HG03060 (cell line): ENCODE data around the gene NPLOC4.
"Not testable (repeated sequence)": the region's sequence is repeated elsewhere in the genome, so short reads cannot be mapped to it uniquely, and the experiment has no call there.

ENCODE experiments used
- ATAC-seq: cut with Tn5 transposase; IDR thresholded peaks from one replicate; pipeline ENCODE4 v1.9.1; 2021; ENCODE audit warnings: low read depth, moderate number of reproducible peaks; ENCODE audit not compliant: unreplicated experiment

Gene NPLOC4

DNA sequence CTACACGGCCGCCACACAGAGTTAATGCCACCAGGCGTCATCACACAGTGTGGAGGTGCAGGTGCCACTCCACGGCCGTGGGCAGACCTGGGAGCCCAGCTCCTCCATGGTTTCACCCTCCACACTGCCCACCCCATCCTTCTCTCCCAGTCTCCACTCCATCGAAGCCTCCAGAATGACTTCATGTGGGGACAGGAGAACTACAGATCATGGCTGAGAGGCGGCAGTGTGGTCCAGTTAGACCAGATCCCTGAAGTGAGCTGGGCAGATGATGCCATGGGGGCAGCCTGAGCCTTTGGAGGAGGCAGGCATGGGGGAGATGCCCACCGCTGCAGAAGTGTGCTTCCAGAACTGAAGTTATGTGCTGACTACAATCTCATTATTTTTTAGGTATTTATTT, 46.8 kb downstream of the NPLOC4 start:
- ATAC-seq = no peak

DNA sequence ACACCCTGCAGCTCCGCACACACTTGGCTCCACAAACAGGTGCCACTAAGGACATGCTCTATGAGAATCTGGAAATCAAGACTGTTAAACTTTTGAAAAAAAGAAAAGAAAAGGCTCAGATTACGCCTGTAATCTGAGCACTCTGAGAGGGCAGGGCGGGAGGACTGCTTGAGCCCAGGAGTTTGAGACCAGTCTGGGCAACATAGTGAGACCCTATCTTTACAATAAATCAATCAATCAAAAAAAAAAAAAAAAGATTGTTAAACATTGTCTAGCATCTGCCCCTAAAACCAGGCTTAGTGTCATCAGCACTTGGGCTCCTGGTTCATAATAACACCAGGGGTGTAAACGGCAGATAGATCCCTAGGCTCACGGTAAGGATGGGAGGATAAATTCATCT, 47.3 kb downstream of the NPLOC4 start:
- ATAC-seq = no peak

DNA sequence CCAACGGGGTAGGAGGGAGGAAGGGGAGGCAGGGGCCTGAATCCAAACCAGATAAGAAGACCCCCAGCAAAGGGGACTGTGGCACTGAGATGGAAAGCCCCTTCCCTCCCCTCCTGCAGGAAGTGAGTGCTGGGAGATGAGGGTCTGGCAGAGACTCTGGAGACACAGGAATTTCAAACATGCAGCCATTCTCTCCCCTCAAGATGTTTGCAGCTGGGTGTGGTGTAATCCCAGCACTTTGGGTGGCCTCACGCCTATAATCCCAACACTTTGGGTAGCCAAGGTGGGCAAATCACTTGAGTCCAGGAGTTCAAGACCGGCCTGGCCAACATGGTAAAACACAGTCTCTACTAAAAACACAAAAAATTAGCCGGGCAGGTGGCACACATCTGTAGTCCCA, 50.8 kb downstream of the NPLOC4 start:
- no peak for ATAC-seq

DNA sequence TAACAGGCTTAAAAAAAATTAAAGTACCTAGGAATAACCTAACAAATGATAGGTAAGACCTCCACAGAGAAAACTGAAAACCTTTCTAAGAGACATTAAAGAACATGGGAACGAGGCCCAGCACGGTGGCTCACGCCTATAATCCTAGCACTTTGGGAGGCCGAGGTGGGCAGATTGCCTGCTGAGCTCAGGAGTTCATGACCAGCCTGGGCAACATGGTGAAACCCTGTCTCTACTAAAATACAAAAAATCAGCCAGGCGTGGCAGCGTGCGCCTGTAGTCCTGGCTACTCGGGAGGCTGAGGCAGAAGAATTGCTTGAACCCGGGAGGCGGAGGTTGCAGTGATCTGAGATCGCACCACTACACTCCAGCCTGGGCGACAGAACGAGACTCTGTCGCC, 52.1 kb downstream of the NPLOC4 start:
- ATAC-seq = not testable (repeated sequence)

DNA sequence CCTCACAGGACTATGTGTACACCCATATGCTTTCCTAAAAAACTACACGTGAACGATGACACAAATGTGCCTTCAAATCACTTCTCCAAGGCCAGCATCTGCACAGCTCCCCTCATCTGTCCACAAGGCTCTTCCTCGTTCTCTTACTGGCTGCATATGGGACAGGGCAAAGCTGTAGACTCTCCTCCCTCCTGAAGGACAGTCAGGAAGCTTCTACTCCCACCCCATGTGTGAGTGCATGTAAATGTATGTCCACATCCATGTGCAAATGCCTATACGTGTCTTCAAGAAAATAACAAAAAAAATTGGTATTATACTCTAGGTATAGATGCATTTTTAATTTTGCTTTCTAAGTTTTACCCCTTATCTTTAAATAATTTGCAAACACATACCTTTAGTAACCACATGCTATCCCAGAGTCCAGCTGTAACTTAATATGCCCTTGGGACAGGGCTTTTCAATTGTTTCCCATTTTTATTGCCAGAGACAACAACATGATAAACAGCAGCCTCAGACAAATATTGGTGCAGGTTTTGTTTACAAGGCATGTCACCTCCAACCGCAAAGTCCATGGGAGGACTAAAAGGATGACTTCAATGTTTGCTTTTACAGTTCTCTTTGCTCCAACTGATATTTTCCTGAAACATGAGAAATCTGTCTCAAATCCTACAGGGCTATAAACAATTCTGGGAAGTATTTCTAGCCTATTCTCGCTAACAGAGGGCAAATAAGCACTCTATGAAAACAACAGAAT, 53.1 kb downstream of the NPLOC4 start:
- ATAC-seq = no peak

DNA sequence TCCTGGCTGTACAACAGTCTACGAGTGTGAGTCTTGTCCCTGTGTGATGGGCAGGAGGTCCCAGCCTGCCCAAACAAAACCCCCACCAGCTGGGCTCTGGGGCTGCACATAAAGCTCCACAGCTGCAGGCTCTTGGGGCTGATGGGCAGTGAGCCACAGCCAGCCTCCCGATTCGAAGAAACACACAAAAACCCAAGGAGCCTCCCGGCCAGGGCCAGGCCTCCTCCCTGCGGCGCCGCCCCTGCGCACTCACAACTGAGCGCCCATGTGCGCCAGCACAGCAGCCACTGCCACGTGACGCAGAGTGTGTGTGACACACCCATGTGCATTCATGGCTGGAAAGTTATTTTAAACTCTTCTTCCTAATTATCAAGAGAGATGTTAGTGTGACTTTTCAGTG, 54.2 kb downstream of the NPLOC4 start:
- no peak for ATAC-seq

DNA sequence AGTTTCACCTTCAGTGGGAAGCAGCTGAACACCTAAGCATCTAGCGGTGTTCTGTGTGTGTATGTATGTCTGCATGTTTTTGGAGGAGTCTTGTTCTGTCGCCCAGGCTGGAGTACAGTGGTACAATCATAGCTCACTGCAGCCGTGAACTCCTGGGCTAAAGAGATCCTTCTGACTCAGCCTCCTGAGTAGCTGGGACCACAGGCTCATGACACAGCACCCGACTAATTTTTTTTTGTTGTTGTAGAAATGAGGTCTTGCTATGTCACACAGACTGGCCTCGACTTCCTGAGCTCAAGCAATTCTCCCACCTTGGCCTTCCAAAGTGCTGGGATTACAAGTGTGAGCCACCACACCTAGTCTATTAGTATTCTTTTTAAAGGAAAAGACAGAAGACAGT, 54.6 kb downstream of the NPLOC4 start:
- no peak for ATAC-seq

DNA sequence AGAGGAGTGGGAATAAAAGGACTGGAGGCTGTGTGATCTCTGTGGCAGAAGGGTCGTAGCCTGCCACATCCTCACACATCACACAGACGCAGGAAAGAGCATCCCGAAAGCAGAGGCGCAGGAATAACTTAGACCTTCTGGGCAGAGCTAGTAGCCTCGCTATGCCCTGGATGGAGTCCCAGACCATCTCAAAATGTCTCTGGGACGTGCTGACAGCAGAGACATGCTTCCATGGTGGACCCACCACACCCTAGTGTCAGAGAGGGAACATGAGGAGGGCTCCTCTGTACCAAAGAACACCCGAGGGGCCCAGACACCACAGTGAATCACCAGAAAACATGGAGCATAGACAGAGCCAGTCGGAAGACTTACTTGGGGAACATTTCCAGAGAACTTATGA, 55.2 kb downstream of the NPLOC4 start:
- no peak for ATAC-seq

DNA sequence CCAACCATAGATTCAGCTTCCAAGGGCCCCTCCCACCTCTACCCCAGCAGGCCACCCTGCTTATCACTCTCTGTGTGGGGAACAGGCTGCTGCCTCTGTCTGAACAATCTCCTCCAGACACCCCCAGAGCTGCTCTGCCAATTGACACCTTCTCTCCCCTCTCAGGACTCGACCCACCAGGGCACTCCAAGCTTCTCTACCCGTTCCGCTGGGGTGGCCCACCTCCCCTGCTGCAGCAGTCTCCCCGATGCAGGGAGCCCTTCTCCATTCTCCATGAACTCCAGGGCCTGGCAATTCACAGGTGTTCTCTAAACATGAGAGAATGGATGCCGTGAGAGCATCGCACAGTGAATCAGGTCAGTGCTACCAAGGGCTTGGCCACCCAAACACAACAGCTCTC, 56.4 kb downstream of the NPLOC4 start:
- ATAC-seq = no peak

DNA sequence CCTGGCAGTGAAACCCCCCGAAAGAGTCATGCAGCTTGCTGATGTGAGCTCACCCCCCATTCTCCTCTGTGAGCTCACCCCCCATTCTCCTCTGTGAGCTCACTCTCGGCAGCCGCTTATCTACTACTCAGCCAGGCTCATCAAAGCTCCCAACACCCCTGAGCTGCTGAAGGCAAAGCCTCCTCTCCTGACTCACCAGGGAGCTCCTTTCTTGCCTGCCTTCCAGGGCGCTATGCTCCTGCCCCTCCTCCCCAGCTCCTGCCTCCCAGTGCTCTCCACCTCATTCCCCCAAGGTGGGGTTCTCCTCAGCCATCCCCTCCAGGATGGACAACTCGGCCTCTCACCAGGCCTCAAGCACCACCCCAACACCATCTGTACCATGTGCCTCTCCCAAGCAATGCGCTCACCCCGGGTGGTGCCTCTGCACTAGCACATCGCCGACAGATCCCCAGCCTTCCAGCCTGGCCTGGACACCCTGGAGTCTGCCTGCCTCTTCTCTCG, 57.0 kb downstream of the NPLOC4 start:
- ATAC-seq = no peak

DNA sequence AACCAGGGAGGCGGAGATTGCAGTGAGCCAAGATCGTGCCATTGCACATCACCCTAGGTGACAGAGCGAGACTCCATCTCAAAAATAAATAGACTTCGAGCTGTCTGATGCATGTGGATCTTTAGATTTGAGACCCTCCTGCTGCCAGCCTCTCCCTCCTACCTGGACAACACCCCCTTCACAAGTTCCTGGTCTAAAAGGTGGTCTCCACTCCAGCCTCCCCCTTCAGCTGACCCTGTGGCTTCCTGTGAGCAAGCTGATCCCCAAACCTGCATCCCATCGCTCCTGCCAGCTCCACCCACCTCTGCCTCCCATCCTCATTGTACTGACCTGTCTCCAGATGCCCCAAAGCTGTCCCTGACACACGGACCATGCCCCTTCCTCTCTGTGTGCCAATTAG, 57.6 kb downstream of the NPLOC4 start:
- no peak for ATAC-seq

DNA sequence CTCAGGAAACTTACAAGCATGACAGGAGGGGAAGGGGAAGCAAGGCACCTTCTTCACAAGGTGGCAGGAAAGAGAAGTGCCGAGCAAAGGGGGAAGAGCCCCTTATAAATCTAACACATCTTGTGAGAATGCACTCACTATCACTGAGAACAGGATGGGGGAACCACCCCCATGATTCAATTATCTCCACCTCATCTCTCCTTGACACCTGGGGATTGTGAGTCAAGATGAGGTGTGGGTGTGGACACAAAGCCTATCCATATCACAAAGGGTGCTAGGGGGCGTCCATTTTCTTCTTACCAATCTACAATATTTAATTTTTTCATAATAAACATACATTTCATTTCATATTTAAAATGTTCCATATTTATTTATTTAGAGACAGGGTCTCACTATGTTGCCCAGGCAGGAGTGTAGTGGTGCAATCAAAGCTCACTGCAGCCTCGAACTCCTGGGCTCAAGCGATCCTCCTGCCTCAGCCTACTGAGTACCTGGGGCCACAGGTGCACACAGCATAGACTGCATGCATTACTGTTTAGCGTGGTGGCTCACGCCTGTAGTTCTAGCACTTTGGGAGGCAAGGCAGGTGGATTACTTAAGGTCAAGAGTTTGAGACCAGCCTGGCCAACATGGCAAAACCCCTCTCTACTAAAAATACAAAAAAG, 58.2 kb downstream of the NPLOC4 start:
- ATAC-seq = no peak

DNA sequence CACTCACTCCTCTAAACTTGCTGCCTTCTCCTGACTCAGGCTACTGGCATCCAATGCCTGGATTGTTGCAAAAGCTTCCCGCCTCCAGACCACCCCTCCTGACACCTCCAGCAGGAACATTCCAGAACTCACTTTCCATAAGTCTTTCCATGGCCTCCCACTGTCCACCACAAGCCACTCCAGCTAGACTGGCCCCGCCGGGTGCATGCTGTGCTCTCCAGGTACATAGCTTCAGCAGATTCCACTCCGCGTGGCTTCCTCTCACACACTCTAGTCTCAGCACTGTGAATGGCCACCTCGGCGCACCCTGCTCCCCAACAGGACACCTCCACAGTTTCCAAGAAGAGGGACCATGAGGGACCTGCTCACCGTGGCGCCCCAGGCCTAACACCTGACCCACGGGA, 58.9 kb downstream of the NPLOC4 start:
- ATAC-seq = no peak

DNA sequence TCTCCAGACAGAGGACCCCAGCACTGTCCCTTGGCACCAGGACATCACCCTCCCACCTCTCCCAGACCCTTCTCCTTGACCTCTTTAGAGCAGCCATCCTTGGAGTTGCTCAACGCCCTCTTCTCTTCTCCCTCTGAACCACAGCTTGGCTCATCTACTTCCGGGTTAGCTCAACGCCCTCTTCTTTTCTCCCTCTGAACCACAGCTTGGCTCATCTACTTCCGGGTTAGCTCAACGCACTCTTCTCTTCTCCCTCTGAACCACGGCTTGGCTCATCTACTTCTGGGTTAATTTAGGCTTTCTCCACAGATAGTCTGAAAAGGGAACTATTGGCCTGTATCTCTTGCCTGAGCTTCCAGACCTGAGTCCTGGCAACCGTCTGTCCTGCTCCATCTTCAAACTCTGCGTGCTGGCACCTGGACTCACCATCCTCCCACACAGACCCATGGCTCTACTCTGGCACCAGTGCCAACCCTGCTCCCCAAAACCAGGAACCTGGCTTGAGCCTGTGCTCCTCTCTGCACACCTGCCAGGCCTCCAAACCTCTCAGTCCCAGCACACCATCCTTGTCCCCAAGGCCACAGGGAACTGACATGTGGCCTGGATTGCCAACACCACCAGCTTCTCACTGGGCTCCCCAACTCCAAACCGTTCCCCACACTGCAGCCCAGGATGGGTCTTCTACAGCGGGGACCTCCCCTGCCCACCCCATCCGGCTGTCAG, 59.5 kb downstream of the NPLOC4 start:
- no peak for ATAC-seq

DNA sequence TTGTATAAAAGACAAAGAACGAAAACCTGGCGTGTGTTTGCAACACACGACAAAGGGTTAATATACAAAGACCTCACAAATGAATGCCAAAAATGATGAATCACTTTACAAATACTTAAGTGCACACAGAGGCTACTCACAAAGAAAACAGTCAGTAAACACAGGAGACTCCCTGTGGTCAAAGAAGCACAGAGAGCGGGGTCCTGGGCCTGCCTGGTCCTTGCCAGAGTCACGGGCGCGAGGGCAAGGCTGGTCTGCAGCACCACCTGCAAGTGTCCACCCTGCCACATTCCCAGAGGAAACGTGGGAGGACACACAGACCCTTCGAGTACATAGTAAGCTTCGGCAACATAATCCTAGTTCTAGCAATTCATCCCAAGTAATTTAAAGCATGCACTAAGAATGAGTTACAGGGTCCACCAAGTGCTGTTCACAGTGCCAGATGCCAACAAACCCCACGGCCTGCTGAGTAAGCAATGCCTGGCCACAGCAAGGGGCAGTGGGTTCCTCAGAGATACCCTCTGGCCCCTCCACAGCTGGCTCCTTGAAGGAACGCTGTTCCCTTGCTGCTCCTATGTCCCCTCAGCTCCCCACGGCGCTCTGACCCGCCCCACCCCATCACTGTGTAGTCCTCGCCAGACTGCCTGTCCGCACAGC, 60.2 kb downstream of the NPLOC4 start:
- ATAC-seq = no peak

DNA sequence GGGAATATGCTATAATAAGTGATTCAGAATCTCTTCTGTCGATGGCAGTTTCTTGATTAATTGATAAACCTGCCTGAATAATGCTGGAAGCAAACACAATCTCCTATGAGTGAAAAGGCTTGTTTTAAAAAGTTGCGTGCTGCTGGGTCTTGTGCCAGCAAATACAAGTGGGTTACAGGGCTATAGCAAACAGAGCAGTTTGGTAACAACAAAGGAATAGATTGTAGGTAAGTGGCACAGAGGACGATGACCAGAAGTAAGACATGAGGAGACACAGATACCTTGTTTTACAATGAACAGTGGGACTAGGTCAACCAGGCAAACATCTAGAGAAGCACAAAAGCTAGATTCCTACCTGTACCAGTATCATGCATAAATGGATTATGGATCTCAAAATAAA, 61.1 kb downstream of the NPLOC4 start:
- ATAC-seq = no peak

DNA sequence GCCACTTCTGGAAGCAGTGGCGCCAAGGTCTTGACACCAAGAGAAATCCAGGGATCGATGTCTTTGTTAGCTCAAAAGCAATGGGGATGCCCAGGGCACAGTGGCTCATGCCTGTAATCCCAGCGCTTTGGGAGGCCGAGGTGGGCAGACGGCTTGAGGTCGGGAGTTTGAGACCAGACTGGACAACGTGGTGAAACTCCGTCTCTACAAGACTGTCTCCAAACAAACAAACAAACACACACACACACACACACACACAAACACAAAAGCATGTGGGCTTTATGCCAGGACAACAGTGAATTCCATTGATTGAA, 62.3 kb downstream of the NPLOC4 start:
- ATAC-seq = no peak

DNA sequence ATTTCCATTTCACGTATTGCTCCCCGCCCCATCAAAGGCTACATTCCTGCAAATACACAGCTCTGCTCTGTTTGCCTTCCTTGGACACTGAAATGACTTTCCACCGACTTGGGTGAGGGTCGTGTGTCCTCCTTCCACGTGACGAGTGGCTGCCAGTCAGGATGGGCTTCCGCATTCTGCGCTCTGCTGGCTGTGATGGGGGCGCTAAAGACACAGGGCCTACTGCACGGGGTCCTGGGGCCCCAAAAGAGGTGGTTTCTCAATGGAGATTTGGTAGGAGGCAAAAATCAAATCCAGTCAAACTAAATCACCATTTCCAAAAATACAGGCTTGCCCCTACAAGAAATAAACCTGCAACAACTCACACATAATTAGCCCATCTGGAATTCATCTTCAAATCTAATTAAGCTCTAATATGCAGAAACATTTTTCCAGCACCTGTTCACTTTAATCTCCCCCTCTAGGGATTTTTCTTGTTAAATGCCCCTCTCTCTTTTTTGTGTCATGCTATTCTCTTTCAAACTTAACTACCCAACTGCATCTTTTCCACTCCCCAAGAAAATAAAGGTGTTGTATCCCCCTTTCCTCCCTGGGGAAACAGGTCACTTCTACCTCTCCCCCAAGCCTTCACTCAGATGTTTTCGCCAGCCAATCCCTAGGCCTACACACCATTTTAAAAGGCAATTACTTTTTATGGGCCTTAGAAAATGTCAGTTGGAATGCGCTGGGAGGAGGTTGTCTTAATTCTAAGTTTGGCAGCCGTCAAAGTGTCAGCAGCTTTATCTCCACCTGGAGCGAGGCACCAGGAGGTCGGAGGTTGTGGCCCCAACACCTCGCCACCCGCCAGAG, 62.9 kb downstream of the NPLOC4 start:
- ATAC-seq = no peak

DNA sequence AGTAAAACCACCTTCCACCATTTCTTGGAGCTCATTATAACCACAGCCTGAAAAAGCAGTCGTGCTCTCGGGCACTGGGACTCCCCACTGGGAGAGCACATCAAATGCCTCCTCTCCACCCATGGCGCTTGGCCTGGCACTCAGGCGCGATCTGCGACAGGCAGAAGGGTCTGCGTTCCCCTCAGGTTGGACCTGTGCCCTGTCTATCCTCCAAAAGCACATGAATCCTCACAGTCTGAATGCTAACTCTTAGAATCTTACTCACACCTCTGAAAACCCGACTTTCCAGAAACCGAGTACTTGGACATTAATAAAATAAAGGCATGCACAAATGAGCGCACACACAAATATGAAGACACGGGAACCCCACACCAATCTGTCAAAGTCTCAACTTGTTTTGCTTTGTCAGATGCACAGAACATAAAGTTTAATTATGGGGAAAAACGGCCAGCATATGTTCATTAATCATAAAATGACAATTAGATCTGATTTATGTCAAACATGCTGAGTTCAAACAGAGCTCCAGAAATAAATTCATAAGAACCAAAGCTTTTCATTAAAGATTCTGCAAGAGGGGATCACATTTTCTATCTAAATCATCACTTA, 64.2 kb downstream of the NPLOC4 start:
- ATAC-seq = no peak

DNA sequence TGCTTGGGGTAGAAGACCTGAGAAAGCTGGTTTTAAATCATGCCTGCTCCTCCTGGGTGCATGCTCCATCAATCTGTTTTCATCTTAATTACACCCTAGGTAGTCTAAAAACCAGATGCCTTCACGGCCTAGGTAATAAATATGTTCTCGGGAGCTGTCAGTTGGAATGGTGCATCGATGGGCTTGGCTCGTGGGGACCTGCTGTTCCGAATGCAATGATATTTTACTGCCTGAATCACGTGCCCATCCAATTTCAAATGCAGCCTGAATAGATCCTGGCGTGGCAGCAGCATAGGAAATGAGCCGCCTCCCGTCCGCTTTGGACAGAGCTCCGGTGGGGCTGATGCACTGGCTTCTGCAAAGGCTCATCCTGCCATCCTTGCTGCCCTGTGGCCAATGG, 65.9 kb downstream of the NPLOC4 start:
- no peak for ATAC-seq
